Retina (tissue), 1 donor: ENCODE data around the gene TGM4.

Source experiments
- DNase-seq: peaks from one replicate; pipeline ENCODE4 v3.0.0-alpha.2; 2016

The TGM4 gene

DNA sequence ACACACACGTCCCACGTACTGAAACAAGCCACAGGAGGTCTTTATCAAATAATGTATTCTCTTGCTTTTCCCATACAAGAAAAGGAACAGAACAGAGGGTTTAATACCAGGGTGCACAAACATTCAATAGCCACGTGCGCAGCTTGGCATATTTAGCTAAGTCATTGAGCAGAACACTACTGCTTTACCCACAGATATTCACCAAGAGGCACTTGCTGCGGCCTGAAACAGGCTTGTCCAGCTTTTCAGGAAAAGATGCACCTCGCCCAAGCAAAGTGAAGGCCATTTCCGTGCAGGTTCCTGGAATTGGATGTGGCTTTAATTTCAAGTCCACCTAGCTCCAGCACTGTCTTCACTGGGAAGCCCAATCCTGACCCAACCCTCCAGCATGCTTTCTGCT is 84.0 kb downstream of the TGM4 start:
- DNase-seq: no peak

- no peak for DNase-seq
These were observed 86.1 kb downstream of the TGM4 start for GRCh38 chr3:44960387-44961026.

GRCh38 chr3:44961888-44962287 is 87.5 kb downstream of the TGM4 start:
- no peak for DNase-seq

- no peak for DNase-seq
These were observed 88.4 kb downstream of the TGM4 start for GRCh38 chr3:44962621-44963393.

- DNase-seq: no peak
These were observed 89.3 kb downstream of the TGM4 start for GRCh38 chr3:44963571-44964325.
